Stomach (tissue), 4 donors: ENCODE data around the gene ARHGAP12.

ENCODE experiments used
- CTCF ChIP-seq, 7 experiments: fragments of 450-650 bp in 4 of 7; fragments of 200-600 bp in 3 of 7; sonication (generic) in 3 of 7; IDR thresholded peaks; one replicate each; pipeline ENCODE4 v1.5.1; 2016 to 2019; ENCODE audit warnings: antibody characterized with exemption in 7 of 7, control low read depth in 2 of 7, mild to moderate bottlenecking in 1 of 7
- POLR2A ChIP-seq, 4 donors: fragments of 450-650 bp; IDR thresholded peaks; one replicate each; pipeline ENCODE4 v1.6.1; 2016; ENCODE audit warnings: antibody characterized with exemption in 4 of 4, control low read depth in 2 of 4, mild to moderate bottlenecking in 1 of 4, moderate library complexity in 1 of 4
- POLR2AphosphoS5 ChIP-seq, 3 donors: sonication (generic); formaldehyde crosslinking; IDR thresholded peaks; one replicate each; pipeline ENCODE4 v1.6.1; 2016; ENCODE audit warnings: antibody characterized with exemption in 3 of 3

GRCh38 chr10:31867646-31868045 lies 61.0 kb downstream of the ARHGAP12 start:
- TF ChIP-seq CTCF (IDR thresholded peaks at IDR 0.05), result no peak
- no peak for TF ChIP-seq POLR2AphosphoS5 (IDR thresholded peaks at IDR 0.05)
- TF ChIP-seq POLR2A (IDR thresholded peaks at IDR 0.05), result no peak
